Measurements from ENCODE around the gene MAEL.

- no peak for TF ChIP-seq EZH2 (IDR thresholded peaks at IDR 0.05; ENCODE audit: borderline replicate concordance, insufficient read depth, low read depth, low read length, poor library complexity, severe bottlenecking)
- no peak for TF ChIP-seq CTCF (IDR thresholded peaks at IDR 0.05)
Measured at GRCh38 chr1:167016100-167016750, 27.1 kb downstream of the MAEL start.

Data from B cell (primary cell).